Activated CD4-positive, alpha-beta T cell treated with anti-CD3 and anti-CD28 coated beads for 48 hours (primary cell): ENCODE measurements around the gene ADAMTS6.

Source experiments
- DNase-seq: peaks from one replicate; pipeline ENCODE4 v3.0.0-alpha.2; 2020

Gene ADAMTS6

DNA sequence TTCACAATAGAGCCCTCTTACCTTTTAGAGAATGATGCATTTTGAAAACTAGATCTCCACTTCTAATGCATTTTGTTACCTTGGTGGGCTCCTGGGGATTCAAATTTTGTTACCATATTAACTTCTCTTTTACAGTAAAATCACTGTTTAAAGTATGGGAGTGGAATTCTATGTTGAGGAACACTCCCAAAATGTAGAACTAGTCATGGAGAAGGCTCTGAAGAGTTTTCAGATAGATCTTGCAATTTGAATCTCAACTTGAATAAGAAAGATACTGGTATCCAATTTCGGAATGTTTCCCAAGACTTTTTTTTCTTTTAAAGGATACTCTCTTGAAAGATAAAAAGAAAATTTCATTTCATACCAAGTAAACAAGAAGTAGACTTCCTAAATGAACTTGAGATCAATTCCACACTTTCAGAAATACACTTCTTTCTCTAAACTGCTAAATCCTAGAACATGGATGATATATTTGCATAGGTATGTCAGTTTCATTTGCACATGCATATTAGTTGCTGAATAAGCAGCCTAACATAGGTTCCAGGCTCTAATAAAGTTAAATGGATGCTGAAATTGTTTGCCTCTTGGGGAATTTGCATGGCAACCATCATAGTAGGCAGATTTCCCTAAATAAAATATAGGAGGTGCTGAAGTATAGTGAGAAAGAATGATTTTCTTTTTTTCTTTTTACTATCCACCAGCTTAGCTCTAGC is 205.4 kb downstream of the ADAMTS6 start:
- DNase-seq = no peak

DNA sequence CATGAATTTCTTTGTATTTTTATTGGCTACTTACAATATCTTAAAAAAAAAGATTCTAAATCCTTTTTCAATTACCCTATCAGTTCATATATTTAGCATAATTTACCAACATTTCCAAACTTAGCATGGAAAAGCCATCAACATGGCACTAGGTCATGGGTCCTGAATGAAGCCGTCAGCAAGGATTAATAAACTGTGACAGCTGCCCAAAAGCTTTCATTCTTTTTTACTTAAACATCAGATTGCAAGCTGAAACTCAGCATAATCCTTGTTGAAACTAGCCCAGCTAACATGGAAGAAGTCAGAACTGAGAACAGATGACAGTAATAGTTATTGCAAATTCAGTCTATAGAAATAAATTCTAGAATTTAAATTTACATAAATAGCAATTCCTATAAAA is 209.8 kb downstream of the ADAMTS6 start:
- DNase-seq = no peak

DNA sequence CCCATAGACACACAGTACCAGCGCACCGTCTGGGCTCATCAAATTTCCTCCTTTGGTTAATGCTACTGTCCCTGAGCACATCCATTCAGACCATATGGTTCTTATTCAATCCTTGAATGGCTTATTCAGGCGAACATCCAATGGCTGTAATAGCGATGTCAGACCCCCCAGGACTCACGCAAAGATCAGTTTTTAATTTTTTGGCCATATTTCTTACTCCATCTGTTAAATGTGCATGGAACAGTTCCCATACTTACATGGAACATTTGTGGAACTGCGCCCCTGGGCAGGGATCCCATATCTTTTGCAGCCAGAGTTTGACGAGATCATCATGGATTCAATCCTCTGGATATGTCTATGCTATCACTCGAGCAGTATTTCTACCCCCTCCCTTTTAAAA is 213.2 kb downstream of the ADAMTS6 start:
- no peak for DNase-seq

DNA sequence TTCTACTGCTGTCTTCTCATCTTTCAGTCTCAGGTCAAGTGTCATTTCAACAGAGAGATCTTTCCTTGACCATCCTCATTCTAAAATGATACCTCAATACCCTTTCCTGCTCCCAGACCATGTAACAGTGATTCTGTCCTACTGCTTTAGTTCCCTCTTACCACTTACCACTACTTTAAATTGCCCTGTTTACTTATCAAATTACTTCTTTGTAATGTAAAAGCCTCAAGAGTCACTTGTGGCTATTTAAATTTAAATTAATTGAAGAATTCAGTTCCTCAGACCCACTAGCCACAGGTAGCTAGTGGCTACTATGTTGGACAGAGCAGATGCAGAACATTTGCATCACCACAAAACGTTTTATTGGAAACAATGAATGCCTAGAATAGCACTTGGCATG is 217.3 kb downstream of the ADAMTS6 start:
- no peak for DNase-seq

DNA sequence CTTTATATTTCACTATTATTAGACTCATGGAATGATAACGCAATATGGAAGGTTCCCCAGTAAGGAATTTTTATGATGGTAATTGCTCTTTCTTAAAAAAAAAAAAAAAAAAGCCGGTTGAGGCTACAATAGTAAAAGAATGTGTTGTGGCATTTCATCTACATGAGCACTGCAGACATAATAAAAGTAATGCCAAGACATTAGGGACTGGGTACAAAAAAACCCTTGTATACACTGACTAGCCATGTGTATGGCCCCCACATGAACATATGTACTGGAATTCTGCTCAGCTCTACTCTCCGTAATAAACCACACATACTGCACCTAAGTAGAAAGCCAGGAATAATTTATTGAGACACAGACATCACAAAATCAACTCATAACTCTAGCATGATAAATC is 218.4 kb downstream of the ADAMTS6 start:
- DNase-seq = no peak

DNA sequence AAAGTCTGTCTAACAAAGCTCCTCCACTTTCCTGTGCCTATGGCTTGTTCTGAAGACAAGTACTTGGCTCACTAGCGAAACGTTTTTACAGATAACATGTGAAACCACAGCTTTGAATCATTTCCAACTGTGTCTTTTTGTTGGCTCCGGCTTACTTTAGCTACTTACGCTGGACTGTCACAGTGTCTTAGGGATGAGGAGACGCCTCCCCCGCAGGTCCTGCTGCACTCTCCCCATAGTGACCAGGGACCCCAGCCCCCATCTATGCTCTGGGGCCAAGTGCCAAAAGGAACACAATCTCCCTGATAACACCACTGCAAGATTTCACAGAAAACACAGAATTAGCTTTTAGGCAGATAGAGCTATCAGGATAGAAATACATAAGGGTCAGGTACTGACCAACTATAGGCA is 219.1 kb downstream of the ADAMTS6 start:
- DNase-seq = no peak

DNA sequence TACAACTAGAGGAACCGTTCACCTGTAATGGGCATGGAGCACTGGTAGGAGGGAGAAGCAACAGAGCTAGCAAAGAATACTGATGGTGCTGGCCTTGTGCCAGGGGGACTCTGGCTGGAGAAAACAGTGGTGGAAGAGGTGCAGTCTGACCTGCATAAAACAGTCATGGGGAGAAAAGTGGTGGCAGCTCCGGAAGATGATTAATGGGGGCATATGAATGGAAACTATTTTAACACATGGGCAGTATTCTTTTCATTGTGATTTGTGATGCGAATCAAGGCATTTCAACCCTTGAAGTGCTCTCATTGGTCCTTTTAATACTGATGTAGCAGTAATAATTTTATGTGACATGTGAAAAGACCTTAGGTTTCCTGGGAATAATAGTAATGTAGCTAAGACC is 219.6 kb downstream of the ADAMTS6 start:
- DNase-seq = no peak

DNA sequence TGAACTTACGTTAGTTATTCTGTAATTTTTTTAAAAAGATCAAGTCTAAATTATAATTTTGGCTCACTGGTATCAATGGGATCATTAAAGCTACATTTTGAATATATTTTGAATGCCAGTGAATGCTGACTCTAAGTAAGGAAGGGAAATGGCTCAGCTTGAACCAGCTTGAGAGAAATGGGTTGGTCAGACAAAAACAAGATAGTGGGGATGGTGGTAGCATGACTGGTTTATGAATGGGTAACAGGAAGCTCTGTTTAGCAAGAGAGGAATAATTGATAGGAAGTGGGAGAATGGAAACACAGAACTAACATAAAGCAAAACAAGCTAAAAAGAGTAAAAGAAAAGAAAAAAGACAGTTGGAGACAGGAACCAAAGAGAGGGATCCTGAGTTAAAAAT is 220.2 kb downstream of the ADAMTS6 start:
- no peak for DNase-seq

DNA sequence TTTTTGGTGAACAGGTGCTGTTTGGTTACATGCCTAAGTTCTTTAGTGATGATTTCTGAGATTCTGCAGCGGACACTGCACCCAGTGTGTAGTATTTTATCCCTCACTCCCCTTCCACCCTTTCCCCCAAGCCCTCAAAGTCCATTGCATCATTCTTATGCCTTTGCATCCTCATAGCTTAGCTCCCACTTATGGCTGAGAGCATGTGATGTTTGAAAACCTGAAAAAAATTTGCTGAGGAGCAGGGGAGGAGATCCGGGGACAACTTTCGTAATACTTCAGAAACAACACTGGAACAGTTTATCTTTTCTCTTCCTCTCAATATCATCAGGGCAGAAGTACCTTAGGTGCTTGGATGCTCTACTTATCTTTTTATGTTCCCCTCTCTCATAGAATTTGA is 226.4 kb downstream of the ADAMTS6 start:
- DNase-seq = no peak

DNA sequence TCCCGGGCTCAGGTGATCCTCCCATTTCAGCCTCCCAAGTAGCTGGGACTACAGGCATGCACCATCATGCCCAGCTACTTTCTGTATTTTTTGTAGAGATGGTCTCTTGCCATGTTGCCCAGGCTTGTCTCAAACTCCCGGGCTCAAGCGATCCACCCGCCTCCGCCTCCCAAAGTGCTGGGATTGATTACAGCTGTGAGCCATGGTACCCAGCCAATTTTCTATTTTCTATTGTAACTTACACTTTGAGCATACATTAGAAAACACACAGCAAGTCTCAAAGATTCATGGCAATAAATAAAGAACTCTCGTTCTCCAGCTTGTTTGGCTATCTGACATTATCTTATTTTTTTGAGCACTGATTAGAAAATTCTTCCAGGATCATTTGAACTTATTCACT is 228.7 kb downstream of the ADAMTS6 start:
- no peak for DNase-seq

DNA sequence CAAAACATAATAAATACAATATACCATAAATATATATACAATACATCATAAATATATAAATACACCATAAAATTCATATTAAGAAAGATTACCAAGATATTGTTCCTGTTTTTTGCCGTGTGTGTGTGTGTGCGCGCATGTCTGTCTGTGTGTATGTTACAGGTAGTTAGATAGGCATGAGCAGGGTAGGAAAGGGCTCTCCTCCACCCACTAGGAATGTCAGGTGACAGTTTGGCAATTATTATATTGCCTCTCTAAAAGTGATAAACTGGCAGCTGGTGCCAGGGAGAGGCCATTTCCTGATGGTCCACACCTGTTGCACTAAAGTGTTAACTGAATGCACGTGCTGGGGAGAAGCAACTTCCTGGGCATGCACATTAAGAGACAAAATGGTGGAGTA is 232.8 kb downstream of the ADAMTS6 start:
- DNase-seq = no peak

DNA sequence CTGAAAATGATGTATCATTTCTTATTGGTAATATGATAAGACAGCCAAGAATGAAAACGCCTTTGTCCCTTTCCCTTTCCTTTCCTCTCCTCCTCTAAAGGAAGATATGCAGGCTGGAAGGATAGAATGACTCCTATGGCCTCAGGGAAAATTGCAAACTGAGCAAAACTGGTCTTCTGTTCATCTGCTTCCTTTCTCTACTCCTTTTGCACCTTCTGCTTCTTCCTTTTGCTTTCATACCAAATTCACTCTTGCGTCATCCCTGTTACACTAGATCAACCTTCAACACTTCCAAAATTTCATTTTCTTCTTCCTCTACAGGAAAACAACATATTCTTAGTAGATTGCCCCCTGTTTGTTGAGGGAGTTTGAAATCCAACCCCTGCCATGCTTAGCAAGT is 234.1 kb downstream of the ADAMTS6 start:
- DNase-seq = no peak

DNA sequence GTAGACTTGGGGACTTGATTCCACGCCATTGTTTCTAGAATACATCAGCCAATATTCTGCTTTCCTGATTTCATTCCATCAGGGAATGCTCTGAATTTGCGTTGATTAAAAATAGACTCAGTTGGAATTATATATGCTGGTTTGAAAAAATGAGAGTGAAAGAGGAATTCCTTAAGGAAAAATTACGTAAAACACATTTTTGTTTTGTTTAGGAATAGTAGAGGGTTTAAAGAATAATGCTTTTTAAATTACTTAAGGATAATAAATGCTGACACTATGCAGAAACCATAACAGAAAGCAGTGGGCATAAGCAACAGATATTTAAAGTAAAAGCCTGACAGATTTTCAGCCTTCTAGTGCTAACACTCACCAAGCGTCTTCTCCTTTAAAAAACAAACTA is 235.0 kb downstream of the ADAMTS6 start:
- DNase-seq = no peak

DNA sequence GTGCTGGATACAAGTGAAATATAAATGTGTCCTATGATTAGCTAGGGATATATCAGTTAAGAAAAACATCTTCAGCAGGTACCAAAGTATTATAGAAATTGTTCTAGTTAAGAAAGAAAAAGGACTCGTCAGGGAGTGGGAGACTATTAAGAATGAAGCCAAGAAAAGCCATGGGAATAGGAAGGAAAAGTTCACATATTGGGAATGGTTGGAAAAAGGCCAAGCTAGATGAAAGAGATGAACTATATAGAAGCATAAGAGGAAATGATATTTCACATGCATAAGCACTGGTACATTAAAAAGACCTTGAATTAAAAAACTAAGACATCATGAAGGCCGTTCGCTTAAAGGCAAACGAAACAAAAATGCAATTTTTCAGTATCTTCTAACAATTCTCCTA is 237.7 kb downstream of the ADAMTS6 start:
- no peak for DNase-seq

DNA sequence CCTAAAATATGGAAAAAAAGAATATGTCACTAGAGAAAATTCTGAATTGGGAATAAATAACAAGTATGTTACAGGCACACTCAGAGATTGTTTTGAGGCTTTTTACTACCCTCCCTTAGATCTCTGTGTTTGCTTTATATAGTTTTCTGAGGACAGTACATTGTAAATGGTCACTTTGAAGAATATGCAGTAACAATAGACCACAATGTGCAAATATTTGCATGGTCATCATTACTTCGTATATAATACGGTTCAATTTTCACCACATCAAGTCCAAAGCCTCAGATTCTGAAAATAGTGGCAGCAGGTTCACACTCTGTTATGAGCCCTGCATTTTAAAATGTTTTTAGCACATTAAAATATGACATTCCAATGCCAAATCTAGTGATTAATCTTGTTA is 238.6 kb downstream of the ADAMTS6 start:
- no peak for DNase-seq

DNA sequence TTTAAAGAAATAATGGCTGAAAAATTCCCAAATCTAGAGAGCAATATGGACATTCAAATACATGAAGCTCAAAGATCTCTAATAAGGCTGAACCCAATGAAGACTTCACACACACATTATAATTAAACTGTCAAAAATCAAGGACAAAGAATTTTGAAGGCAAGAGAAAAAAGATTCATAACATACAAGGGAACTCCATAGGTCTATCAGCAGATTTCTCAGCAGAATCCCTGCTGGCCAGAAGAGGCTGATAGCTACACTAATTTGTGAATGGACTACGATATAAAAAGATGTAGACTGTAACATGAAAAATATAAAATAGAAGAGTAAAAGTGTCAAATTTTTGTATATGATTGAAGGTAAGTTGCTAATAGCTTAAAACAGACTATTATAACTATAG is 251.9 kb downstream of the ADAMTS6 start:
- no peak for DNase-seq

DNA sequence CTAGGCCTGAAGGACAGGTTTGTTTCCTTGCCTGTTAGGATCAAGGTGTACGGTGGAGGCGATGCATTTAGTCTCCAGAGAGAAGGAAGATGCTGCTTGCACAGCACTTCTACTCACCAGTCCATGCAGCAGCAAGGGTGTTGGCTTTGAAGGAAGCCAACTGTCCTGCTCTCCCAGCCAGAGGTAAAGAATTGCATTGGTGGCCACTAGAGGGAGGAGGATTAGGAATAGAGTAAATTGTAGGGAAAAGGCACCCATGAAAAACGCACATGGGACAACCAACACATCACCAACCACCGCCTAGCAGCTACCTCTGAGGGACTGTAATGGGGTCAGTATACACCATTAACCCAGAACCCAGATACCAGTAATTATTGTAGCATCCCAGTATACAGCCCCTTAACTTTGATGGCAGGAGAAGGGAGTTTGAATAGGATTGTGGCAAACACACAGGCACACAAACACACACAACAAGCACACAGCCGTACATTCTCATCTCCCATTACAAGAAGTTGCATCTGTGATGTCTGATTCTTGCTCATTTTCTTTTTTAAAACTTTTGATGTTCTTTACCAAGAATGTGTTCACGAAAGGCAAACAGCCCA is 267.7 kb downstream of the ADAMTS6 start:
- no peak for DNase-seq

DNA sequence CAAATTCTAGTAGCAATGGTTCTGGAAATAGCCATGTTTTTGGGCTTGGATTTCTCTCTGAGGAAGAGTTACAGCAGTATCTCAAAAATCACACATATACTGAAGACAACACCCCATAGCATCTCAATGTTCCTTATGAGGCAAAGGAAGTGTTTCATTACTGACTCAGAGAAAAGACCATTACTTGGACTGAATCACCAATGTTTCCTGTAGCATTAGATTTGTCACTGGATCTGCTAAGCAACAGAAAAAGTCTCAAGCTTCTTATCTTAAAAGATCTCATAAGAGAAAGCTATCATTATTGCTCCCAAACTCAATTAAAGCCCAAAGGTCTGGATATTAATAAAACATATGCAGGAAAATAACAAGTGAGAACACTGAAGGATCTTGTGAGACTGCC is 272.4 kb downstream of the ADAMTS6 start:
- DNase-seq = no peak

DNA sequence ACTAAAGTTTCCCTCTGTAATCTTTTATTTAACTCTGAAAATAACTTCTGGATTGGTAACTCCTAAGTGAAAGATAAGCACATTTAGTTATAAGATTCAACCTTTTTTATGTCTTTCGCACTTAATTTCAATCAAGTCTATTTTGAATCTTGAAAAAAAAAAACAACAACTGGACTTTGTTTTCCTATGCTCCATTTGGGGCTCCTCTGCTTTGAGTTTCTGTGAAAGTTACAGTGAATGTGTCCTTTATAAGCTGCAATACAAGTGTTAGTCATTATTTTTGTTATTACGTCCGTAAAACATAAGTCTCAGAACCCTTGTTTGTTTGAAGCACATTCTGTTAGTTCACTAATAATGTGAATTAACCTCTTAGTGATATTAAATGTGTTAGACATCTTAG is 276.8 kb downstream of the ADAMTS6 start:
- no peak for DNase-seq

DNA sequence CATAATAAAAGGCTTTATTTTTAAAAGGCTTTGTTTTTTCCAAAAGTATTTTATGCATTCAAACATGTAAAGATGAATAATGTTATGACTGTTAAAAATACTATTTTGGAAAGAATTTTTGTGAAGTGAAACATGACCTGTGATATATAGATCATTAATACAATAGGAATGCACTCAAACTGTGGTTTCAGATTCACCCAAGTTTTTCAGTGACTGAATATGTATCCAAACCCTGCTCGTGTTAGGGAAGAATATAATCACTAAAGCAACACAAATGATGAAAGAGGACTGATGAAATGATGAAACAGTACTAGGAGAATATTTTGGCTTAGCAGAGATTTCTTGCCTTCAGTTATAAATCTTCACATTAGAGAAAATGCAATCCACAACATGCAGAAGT is 278.0 kb downstream of the ADAMTS6 start:
- DNase-seq = no peak

DNA sequence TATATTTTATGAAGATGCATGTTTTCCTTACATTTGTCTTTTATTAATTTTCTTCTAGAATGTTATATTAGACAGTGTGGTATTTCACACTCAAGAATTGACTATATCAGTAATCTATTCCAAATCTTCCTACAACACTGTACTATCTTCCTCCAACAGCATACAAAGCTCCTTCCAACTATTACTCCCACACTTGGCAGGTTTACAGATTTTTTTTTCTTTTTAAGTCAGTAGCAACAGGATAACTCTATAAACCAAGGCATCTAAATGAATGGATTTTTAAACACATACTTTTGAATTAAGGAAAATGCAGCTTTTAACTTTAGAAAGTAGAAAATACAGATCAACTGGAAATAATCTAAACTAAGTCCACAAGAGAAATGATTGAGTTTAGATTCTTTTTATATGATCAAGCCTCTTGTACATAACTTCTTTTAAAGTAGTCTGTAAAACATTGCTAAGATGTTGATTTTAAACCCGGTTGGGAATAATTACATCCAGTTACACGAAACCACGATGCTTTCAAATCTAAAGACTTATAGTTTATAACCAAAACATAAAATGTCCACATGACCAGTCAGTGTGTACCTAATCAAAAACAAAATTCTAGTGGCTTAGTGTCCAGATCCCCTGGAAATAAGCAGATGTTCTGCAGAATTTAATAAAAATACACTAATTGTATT is 281.6 kb downstream of the ADAMTS6 start:
- DNase-seq = no peak

DNA sequence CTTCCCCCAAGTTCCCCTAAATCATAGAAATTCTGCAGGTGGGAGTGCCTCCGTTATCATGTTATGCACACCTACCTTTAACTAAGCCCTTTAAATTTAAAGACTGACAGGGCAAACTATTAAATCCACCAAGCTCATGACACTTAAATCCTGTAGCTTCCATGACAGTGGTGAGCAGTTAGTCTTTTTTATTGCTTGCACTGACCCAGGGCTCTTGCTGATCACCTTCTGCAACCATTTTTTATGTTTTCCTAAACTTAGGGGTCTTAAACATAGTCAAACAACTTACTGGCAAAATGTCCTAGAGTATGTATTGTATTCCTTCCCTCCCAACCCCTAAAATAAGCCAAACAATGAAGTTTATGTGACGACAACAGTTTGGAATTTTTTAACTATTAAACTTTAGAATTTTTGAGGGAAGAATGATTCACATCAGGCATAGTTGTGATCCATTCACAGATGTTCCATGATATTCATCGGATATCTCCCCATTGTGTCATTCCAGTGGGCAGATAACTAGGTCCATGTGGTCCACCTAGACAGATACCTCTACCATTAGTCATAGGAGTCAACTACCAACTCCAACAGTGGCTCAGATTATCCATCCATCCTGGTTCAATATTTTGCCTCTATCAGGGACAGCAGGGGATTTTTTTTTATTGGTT is 283.1 kb downstream of the ADAMTS6 start:
- DNase-seq = no peak

DNA sequence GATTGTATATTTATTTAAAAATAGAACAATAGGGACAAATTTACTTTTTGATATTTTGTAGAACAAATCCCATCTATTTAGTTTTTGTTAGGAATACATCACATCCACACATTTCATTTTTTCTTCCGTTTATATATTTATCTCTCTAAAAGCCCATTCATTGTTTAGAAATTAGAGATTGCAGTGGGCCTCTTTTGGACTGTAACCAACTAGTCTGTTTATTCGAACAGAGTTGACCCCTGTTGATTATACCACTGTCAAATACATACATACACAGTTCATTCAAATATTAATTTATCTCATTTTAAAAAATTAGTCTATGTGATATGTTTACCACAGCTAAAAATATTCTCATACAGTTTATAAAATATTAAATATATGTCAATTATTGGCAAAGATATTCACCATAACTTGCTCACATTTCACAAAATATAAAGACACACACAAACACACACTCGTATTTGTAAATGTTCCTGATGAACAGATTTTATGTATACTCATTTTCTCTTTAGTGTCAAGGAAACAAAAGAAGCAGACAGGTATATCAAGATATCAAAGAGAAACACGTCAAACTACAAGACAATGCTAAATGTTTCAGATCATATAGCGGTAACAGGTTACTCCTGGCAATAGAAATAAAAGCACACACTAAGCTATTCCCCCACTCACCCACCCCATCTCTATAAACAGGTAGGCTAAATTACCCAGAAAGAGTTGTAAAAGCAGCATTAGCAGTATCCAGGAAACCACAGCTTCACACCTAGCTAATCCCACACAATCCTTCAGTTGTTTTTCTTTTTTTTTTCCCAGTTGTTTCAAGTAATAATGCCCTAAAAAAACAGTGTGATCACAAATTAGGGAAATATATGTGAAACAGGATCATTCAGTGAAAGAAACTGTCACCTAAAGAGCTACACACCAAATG is 283.9 kb downstream of the ADAMTS6 start:
- no peak for DNase-seq
